GM21360 (cell line): ENCODE measurements around the gene OR7C1.
"Not testable (repeated sequence)": the region's sequence is repeated elsewhere in the genome, so short reads cannot be mapped to it uniquely, and the experiment has no call there.

Source experiments
- ATAC-seq: cut with Tn5 transposase; IDR thresholded peaks from one replicate; pipeline ENCODE4 v1.9.1; 2021; ENCODE audit warnings: mild to moderate bottlenecking, moderate library complexity; ENCODE audit not compliant: unreplicated experiment

Gene OR7C1

GRCh38 chr19:14768001-14768400 is 67.0 kb downstream of the OR7C1 start:
- ATAC-seq = no peak

GRCh38 chr19:14767466-14767971 is 67.5 kb downstream of the OR7C1 start:
- ATAC-seq = no peak

GRCh38 chr19:14765841-14766240 is 69.1 kb downstream of the OR7C1 start:
- ATAC-seq = not testable (repeated sequence)

DNA sequence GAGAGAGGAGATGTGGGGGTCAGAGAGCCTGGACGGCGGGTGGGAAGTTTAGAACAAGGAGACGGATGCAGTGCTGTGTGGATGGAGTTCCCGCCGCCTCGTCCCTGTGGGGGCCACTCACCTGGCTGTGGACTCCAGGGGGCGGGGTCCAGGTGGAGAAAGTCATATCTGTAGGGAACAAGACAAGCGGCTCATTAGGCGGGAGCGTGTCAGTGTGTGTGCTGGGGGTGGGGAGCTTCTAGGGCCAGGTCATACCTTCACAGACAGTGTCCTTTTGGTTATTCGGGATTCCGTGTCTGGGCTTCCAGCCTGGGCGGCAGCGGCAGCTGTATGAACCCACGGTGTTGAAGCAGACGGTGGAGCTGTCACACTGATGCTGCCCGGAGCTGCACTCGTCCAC is 69.6 kb downstream of the OR7C1 start:
- ATAC-seq = not testable (repeated sequence)

- ATAC-seq = no peak
Measured at GRCh38 chr19:14764401-14764800, 70.6 kb downstream of the OR7C1 start.

- ATAC-seq = no peak
Measured at GRCh38 chr19:14763497-14764145, 71.4 kb downstream of the OR7C1 start.

GRCh38 chr19:14762111-14762510 is 72.9 kb downstream of the OR7C1 start:
- ATAC-seq = no peak

DNA sequence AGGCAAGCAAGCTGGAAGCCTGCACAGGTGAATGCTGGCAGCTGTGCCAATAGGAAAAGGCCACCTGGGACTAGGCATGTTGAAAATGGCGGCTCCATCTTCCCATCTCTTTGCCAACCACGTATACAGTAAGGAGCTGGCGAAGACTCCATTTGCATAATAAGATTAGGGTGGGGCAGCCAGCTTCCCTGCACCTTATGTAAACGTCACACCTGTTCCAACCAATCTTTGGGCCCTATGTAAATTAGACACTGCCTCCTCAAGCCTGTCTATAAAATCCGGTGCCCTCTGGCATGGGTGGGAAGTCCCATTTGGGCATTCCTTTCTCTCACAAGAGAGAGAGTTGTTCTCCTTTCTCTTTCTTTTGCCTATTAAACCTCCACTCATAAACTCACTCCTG is 73.4 kb downstream of the OR7C1 start:
- no peak for ATAC-seq

- ATAC-seq = no peak
Measured at GRCh38 chr19:14758816-14759215, 76.2 kb downstream of the OR7C1 start.

- ATAC-seq = no peak
Measured at GRCh38 chr19:14748601-14749000, 86.4 kb downstream of the OR7C1 start.
